ENCODE data around the gene PJA2.
"Not testable (repeated sequence)": the region's sequence is repeated elsewhere in the genome, so short reads cannot be mapped to it uniquely, and the experiment has no call there.

Gene PJA2

GRCh38 chr5:109309326-109310063, 100.3 kb downstream of the PJA2 start:
- DNase-seq (ENCODE audit: low spot score) = no peak

GRCh38 chr5:109307951-109308350, 101.8 kb downstream of the PJA2 start:
- DNase-seq (ENCODE audit: low spot score) = no peak

- no peak for DNase-seq (ENCODE audit: low spot score)
Measured at GRCh38 chr5:109307456-109307855, 102.3 kb downstream of the PJA2 start.

GRCh38 chr5:109305352-109305751, 104.4 kb downstream of the PJA2 start:
- no peak for DNase-seq (ENCODE audit: low spot score)

- no peak for DNase-seq (ENCODE audit: low spot score)
Measured at GRCh38 chr5:109304309-109304708, 105.5 kb downstream of the PJA2 start.

GRCh38 chr5:109300367-109300766, 109.4 kb downstream of the PJA2 start:
- DNase-seq (ENCODE audit: low spot score) = no peak

- no peak for DNase-seq (ENCODE audit: low spot score)
Measured at GRCh38 chr5:109299557-109299956, 110.2 kb downstream of the PJA2 start.

GRCh38 chr5:109298794-109299193, 111.0 kb downstream of the PJA2 start:
- no peak for DNase-seq (ENCODE audit: low spot score)

GRCh38 chr5:109297900-109298299, 111.9 kb downstream of the PJA2 start:
- no peak for DNase-seq (ENCODE audit: low spot score)

- DNase-seq (ENCODE audit: low spot score) = no peak
Measured at GRCh38 chr5:109291090-109291489, 118.7 kb downstream of the PJA2 start.

GRCh38 chr5:109290231-109290630, 119.5 kb downstream of the PJA2 start:
- DNase-seq (ENCODE audit: low spot score) = no peak

GRCh38 chr5:109286628-109287027, 123.1 kb downstream of the PJA2 start:
- not testable (repeated sequence) for DNase-seq (ENCODE audit: low spot score)

Measured in pons (tissue), 1 donor.